Measurements from ENCODE around the gene NEK5. TPM values are rescaled to one million over a fixed set of nuclear protein-coding genes. Genes with fewer than 3 reads are reported as not detected.

The NEK5 gene
- total and polyA plus RNA-seq, 2 of the 8 experiments (the other 6 are each of a cell fraction or from before 2014, with no cell fraction given): 0.12 to 0.35 TPM

DNA sequence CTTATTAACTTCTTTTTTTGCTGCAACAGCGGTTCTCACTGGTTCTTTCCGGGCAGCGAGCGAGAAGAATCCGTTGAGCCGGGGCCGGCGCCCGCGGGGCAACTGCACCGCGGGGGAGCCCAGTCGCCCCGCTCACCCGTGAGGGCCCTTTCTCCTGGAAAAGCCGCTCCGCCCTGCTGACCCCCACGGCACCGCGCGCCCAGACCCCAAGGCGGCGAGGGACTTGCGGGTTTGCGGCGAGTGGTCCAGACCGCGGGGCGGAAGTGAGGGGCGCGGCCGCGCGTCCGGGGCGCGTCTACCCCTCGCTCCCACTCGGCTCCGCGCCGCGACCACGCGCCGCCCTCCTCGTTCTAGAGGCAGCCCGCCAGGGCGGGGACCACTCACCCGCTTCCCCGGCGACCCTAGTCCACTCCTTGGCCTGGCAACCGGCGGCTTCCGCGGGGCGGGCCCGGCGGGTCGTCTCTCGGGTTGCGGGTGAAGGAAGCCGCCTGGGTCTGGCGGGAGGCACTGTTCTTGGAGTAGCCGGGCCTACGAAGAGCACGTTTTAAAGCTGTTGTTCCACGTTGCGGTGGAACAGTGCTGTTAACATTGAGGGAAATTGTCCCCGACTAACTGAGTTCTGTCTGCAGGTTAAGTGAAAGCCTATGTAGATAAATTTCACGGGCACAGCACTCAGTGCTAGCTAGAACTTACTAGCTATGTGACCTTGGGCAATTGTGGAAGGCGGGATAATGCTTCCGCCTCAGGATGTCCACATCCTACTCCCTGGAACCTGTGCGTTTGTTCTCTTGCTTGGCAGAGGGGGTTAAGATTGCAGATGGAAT, 30.5 kb upstream of the NEK5 start, which contains the start of gene NEK3 (continued):
- no peak for TF ChIP-seq CBX8 (IDR thresholded peaks at IDR 0.05; ENCODE audit: borderline replicate concordance, low read depth, low read length)
- TF ChIP-seq JUN (IDR thresholded peaks at IDR 0.05; ENCODE audit: low read depth, low read length): no peak
- TF ChIP-seq EZH2 (IDR thresholded peaks at IDR 0.05; ENCODE audit: low read depth, low read length, severe bottlenecking): no peak
- no peak for TF ChIP-seq SP2 (IDR thresholded peaks at IDR 0.05; ENCODE audit: low read length)
- no peak for TF ChIP-seq SP4 (IDR thresholded peaks at IDR 0.05; ENCODE audit: low read length)

Measured in H1 (cell line).